Activated naive CD8-positive, alpha-beta T cell (primary cell): ENCODE data around the gene NOTUM.
A peak's percentile ranks its signal among the peaks of the same experiment; 100 is the strongest.

ENCODE experiments used
- H3K27ac Mint-ChIP-seq: one replicate; pipeline ENCODE4 v1.8.0; 2021; ENCODE audit warnings: mixed read lengths
- H3K27me3 Mint-ChIP-seq: one replicate; pipeline ENCODE4 v1.8.0; 2021; ENCODE audit warnings: mixed read lengths
- H3K36me3 Mint-ChIP-seq: one replicate; pipeline ENCODE4 v1.8.0; 2021; ENCODE audit warnings: mixed read lengths
- H3K4me1 Mint-ChIP-seq: one replicate; pipeline ENCODE4 v1.8.0; 2021; ENCODE audit warnings: low read depth, mixed read lengths
- H3K4me3 Mint-ChIP-seq: one replicate; pipeline ENCODE4 v1.8.0; 2021; ENCODE audit warnings: mild to moderate bottlenecking, mixed read lengths
- H3K9me3 Mint-ChIP-seq: one replicate; pipeline ENCODE4 v1.8.0; 2021; ENCODE audit warnings: low read depth, mixed read lengths

NOTUM gene

GRCh38 chr17:81973432-81973831 lies 12.4 kb upstream of the NOTUM start:
- no peaks in the 10 kb centered on the region for H3K36me3 Mint-ChIP-seq
- peaks cover 24% of the 10 kb centered on the region for H3K4me1 Mint-ChIP-seq
- no peaks in the 10 kb centered on the region for H3K9me3 Mint-ChIP-seq
- no peaks in the 10 kb centered on the region for H3K27me3 Mint-ChIP-seq
- H3K27ac Mint-ChIP-seq = no peak overlapping the region
- no peak overlapping the region for H3K4me3 Mint-ChIP-seq

DNA sequence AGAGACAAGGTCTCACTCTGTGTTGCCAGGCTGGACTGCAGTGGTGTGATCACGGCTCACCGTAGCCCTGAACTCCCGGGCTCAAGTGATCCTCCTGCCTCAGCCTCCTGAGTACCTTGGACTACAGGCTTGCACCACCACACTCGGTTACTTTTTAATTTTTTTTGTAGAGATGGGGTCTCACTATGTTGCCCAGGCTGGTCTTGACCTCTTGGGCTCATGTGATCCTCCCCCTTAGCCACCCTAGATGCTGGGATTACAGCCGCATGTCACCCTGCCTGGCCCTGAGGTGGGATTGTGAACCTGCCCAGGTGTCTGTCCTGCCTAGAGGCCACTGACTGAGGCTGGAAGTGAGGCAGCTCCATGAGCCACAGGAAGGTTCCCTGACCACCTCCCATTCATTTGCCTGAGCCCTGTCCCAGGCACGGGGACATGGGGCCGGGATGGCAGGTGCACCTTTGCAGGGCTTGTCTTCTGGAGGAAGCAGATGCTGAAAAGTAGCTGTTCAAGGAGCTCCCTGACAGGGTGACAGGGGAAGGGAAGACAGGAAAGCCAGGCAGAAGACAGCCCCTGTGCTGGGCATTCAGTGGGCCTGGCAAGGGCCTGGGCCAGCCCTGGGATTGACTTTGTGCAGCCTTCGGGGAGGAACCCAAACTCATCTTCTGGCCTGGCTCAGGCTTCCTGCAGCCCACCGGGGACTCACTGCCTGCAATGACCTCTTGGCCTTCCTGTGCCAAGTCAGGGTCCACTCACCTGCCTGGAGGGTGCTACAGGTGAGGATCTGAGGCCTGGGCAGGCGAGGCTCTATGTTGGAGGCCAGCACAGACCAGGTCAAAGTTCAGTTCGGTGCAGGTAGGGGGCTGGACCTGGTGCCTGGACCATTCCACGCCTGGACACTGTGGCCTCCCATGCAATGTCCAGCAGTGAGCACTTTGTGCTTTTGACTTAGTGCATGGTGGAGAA lies 8.1 kb upstream of the NOTUM start:
- H3K4me1 Mint-ChIP-seq = peaks cover 19% of the 10 kb centered on the region
- no peaks in the 10 kb centered on the region for H3K9me3 Mint-ChIP-seq
- H3K27ac Mint-ChIP-seq = no peak overlapping the region
- H3K27me3 Mint-ChIP-seq = no peaks in the 10 kb centered on the region
- no peak overlapping the region for H3K4me3 Mint-ChIP-seq
- H3K36me3 Mint-ChIP-seq = no peaks in the 10 kb centered on the region

GRCh38 chr17:81968396-81968745 lies 7.4 kb upstream of the NOTUM start:
- H3K27me3 Mint-ChIP-seq = no peaks in the 10 kb centered on the region
- no peaks in the 10 kb centered on the region for H3K9me3 Mint-ChIP-seq
- H3K36me3 Mint-ChIP-seq = no peaks in the 10 kb centered on the region
- H3K27ac Mint-ChIP-seq = peak overlapping the region; percentile 82
- peaks cover 21% of the 10 kb centered on the region for H3K4me1 Mint-ChIP-seq
- H3K4me3 Mint-ChIP-seq = peak overlapping the region; percentile 70

DNA sequence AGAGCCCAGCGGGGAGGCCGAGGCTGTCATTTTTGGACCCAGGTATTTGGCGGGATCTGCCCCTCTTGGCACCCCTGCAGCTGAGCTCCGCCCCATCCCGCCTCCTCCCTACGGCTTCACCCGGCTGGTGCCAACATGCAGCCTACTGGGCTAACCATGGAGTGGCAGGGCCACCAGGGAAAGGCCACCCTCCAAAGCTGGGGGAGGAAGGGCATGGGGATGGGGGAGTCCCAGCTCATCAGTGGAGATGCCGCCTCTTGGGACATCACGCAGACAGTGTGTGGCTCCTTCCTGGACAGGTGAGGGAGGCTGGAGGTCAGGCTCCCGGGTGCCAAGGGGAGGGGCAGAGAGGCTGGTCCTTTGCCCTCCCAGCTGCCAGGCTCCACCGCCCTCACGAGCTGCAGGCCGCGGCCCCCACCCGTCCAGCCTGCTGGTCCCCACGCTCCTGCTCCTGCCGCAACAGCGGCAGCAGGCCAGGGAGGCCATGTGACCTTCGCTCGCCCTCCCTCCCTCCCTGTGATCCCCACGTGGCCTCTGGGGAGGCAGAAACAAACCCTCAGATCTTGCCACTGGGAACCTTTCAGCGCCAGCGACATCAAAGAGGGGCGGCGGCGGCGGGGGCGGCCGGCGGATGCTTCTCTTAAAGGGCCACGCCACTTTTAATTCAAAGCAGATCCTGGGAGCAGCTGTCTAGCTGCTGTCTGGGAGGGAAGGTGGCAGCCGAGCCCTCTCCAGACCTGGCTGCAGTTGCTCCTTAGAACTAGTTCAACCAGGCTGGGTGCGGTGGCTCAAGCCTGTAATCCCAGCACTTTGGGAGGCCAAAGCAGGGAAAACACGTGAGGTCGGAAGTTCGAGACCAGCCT lies 6.8 kb upstream of the NOTUM start:
- no peaks in the 10 kb centered on the region for H3K27me3 Mint-ChIP-seq
- H3K9me3 Mint-ChIP-seq = no peaks in the 10 kb centered on the region
- H3K4me1 Mint-ChIP-seq = peaks cover 21% of the 10 kb centered on the region
- H3K27ac Mint-ChIP-seq = peak overlapping the region; percentile 82
- H3K36me3 Mint-ChIP-seq = no peaks in the 10 kb centered on the region
- H3K4me3 Mint-ChIP-seq = peak overlapping the region; percentile 70

- peaks cover 1% of the 10 kb centered on the region for H3K27me3 Mint-ChIP-seq
- H3K27ac Mint-ChIP-seq = no peak overlapping the region
- peaks cover 21% of the 10 kb centered on the region for H3K4me1 Mint-ChIP-seq
- no peaks in the 10 kb centered on the region for H3K36me3 Mint-ChIP-seq
- H3K9me3 Mint-ChIP-seq = no peaks in the 10 kb centered on the region
- H3K4me3 Mint-ChIP-seq = no peak overlapping the region
Measured at GRCh38 chr17:81967244-81967532, 6.2 kb upstream of the NOTUM start.

- H3K4me1 Mint-ChIP-seq = peaks cover 21% of the 10 kb centered on the region
- H3K9me3 Mint-ChIP-seq = no peaks in the 10 kb centered on the region
- H3K27ac Mint-ChIP-seq = no peak overlapping the region
- no peaks in the 10 kb centered on the region for H3K36me3 Mint-ChIP-seq
- no peak overlapping the region for H3K4me3 Mint-ChIP-seq
- H3K27me3 Mint-ChIP-seq = peaks cover 1% of the 10 kb centered on the region
Measured at GRCh38 chr17:81966343-81967243, 5.6 kb upstream of the NOTUM start.

- Mint-ChIP-seq H3K27me3 (peaks cover 1% of the 10 kb centered on the region), H3K27ac (no peak overlapping the region), H3K4me1 (peaks cover 18% of the 10 kb centered on the region), H3K4me3 (no peak overlapping the region), H3K9me3 (no peaks in the 10 kb centered on the region), H3K36me3 (no peaks in the 10 kb centered on the region)
Measured at GRCh38 chr17:81964081-81964849, 3.3 kb upstream of the NOTUM start.

- Mint-ChIP-seq H3K36me3 (no peaks in the 10 kb centered on the region), H3K4me3 (peak overlapping the region; percentile 30), H3K27me3 (peaks cover 4% of the 10 kb centered on the region), H3K27ac (no peak overlapping the region), H3K9me3 (no peaks in the 10 kb centered on the region), H3K4me1 (peaks cover 8% of the 10 kb centered on the region)
Measured at GRCh38 chr17:81962499-81963441, 1.8 kb upstream of the NOTUM start.

DNA sequence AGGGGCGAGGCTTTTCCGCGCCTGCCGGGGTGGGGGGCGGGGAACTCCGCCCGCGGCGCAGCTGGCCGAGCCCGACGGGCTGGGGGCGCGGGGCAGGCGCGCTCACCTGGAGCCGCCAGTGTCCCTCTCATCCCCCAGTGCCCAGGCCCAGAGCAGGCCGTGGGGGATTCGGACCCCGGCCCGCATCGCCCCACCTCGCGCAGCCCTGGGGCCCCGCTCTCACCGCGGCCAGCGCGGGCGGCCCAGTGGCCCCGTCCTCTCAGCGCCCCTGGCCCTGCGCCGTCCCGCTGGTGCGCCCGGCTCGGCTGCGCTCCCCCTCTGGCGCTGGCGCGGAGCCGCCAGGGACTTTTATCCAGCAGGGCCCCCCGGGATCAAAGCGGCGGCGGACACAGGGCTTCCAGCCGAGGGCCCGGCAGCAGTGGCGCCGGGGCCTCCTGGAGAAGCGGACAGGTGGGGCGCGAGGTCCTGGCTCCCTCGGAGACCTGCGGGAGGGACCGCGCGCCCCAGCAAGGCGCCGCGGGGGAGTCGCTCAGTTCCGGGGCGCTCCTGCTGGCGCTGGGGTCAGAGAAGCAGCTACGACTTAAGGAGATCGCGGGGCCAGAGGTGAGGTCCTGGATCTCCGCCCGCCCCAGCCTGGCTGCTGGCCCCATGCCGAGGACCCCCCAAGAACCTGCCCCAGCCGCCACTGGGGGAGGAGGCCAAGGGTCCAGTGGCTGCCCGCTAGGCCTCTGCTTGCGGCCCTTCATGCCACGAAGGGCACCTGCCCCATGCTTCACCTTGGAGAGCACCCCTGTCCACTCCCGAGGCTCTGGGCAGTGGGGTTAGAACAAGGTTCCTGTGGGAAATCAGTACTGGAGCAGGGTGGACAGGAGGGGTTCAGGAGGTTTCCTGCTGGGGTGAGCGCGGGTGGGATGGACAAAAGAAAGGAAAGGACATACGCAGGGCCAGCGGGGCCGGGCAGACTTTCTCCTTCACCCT lies 823 bp upstream of the NOTUM start:
- H3K4me1 Mint-ChIP-seq = peaks cover 8% of the 10 kb centered on the region
- H3K27me3 Mint-ChIP-seq = peaks cover 4% of the 10 kb centered on the region
- peak overlapping the region; percentile 30 for H3K4me3 Mint-ChIP-seq
- no peaks in the 10 kb centered on the region for H3K36me3 Mint-ChIP-seq
- no peak overlapping the region for H3K27ac Mint-ChIP-seq
- H3K9me3 Mint-ChIP-seq = no peaks in the 10 kb centered on the region

GRCh38 chr17:81960130-81960958 lies 643 bp downstream of the NOTUM start:
- Mint-ChIP-seq H3K27ac (no peak overlapping the region), H3K27me3 (peaks cover 4% of the 10 kb centered on the region), H3K4me3 (no peak overlapping the region), H3K36me3 (no peaks in the 10 kb centered on the region), H3K9me3 (no peaks in the 10 kb centered on the region), H3K4me1 (peaks cover 5% of the 10 kb centered on the region)

DNA sequence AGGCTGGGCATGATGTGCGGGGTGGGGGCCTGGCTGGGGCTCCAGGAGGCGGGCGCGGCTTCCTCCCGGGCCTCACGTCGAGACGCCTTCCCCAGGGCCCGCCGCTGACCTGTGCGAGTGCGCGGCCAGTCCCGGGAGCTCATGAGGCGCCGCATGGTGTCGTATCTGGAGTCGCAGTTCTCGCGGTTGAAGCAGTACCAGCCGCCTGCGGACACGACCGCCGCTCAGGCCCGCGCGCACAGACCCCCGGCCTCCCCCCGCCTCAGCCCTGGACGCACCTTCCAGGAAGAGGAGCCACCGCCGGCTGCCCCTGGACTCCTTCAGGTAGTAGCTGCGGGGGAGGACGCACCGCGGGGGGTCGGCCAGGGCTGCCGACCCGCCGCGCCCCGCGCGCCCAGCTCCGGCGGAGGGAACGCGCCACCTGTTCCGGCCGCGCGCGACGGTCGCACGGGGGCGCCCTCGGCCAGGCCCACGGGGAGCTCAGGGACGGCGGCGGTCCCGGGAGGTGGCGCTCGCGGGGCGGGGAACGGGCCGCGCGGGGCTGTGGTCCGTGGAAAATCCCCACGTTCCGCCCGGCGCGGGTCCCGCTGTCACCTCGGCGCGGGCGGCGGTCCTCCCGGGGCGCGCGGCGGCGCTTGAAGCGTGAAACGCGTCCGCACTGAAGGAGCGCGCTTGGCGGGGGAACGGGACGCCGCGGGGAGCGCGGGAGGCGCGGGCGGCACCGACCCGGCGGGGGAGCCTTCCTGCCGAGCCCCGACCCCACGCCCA lies 1.4 kb downstream of the NOTUM start:
- no peaks in the 10 kb centered on the region for H3K36me3 Mint-ChIP-seq
- H3K27me3 Mint-ChIP-seq = peaks cover 4% of the 10 kb centered on the region
- H3K27ac Mint-ChIP-seq = no peak overlapping the region
- peaks cover 5% of the 10 kb centered on the region for H3K4me1 Mint-ChIP-seq
- no peaks in the 10 kb centered on the region for H3K9me3 Mint-ChIP-seq
- H3K4me3 Mint-ChIP-seq = peak overlapping the region; percentile 70
